Esophagus (tissue), 2 donors: ENCODE results near the gene LOC128125822. TPM values are rescaled to one million over a fixed set of nuclear protein-coding genes. Genes with fewer than 3 reads are reported as not detected.

Experiments used
- H3K27ac ChIP-seq, 2 donors: one replicate each; pipeline ENCODE4 v1.5.1; 2013; ENCODE audit warnings: low read depth in 2 of 2, mild to moderate bottlenecking in 2 of 2, inconsistent platforms in 1 of 2, low read length in 1 of 2, moderate library complexity in 1 of 2
- H3K27me3 ChIP-seq, 2 donors: one replicate each; pipeline ENCODE4 v1.6.1; 2013; ENCODE audit warnings: low read length in 2 of 2, control low read depth in 1 of 2, mild to moderate bottlenecking in 1 of 2; ENCODE audit not compliant: insufficient read depth in 2 of 2, control insufficient read depth in 1 of 2
- H3K36me3 ChIP-seq, 2 donors: one replicate each; pipeline ENCODE4 v1.6.1; 2013; ENCODE audit warnings: low read length in 1 of 2; ENCODE audit not compliant: control insufficient read depth in 2 of 2, insufficient read depth in 2 of 2
- H3K4me1 ChIP-seq, 2 donors: one replicate each; pipeline ENCODE4 v1.6.1; 2013; ENCODE audit warnings: low read length in 1 of 2; ENCODE audit not compliant: control insufficient read depth in 2 of 2, insufficient read depth in 2 of 2
- H3K4me3 ChIP-seq, 2 donors: one replicate each; pipeline ENCODE4 v1.5.1; 2013; ENCODE audit warnings: low read length in 2 of 2, mild to moderate bottlenecking in 2 of 2, low read depth in 1 of 2, moderate library complexity in 1 of 2
- H3K9me3 ChIP-seq, 2 donors: one replicate each; pipeline ENCODE4 v1.6.1; 2013; ENCODE audit warnings: mild to moderate bottlenecking in 2 of 2, low read depth in 1 of 2, low read length in 1 of 2, moderate library complexity in 1 of 2; ENCODE audit not compliant: control insufficient read depth in 2 of 2, insufficient read depth in 1 of 2
- WGBS, 2 donors: extraction: QIAGEN DNeasy Blood & Tissue Kit; methylation state at CpG; one replicate each; pipeline ENCODE4 v1.1.7; 2013; 5-methylcytosine and 5-hydroxymethylcytosine counted together
- polyA plus RNA-seq, 2 donors: library from polyadenylated mRNA; stranded (reverse); fragments of 200-250 nt; gene quantifications; one replicate each; pipeline ENCODE4 v1.2.3, GENCODE V29; 2013
- donor health status: healthy with polysubstance abuse.
- donor health status: Bipolar disorder and iron deficiency.

The LOC128125822 gene

DNA sequence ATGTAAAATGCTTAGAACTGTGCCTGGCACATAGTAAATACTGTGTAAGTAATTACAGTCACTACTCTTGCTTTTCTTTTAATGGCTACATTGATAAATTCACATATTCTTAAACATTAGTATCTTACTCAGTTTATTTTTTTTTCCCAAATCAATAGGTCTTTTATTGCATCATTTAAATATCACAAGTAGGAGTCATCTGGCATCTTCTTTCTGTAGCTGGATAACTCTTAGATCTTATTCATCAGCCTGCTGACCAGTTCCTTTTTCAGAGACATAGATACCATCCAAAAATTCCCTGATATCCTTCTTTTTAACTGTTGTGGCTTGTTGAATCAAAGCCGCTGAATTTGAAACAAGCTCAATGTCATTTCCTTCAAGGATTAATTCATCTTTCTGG, 43.3 kb downstream of the LOC128125822 start:
- H3K4me3 ChIP-seq: no peak overlapping the region
- H3K36me3 ChIP-seq: no peaks in the 10 kb centered on the region
- no peaks in the 10 kb centered on the region for H3K4me1 ChIP-seq
- H3K9me3 ChIP-seq: no peaks in the 10 kb centered on the region
- 80 to 86% methylated on average over 1 of the region's 1 CpG for WGBS, 2 donors
- H3K27me3 ChIP-seq: no peaks in the 10 kb centered on the region
- H3K27ac ChIP-seq: no peak overlapping the region

Other genes with a start within 250 kb of the LOC128125822 start
- gene PTP4A1, start within 50 bp of the LOC128125822 start, polyA plus RNA-seq: 10 to 100 TPM; 16.0 to 30.9 TPM
- gene PHF3, start 63.3 kb downstream of the LOC128125822 start, polyA plus RNA-seq: 1 to 10 TPM; 4.3 to 5.7 TPM